ENCODE measurements around the gene TRPV2. TPM values are rescaled to one million over a fixed set of nuclear protein-coding genes. Genes with fewer than 3 reads are reported as not detected.

TRPV2 gene
- total RNA-seq, 1 experiment from 2014 or later = 0.87 TPM

- H3K4me3 Mint-ChIP-seq (ENCODE audit: low read depth, unreplicated experiment) = no peak overlapping the region
- TF ChIP-seq, protein P1, sequence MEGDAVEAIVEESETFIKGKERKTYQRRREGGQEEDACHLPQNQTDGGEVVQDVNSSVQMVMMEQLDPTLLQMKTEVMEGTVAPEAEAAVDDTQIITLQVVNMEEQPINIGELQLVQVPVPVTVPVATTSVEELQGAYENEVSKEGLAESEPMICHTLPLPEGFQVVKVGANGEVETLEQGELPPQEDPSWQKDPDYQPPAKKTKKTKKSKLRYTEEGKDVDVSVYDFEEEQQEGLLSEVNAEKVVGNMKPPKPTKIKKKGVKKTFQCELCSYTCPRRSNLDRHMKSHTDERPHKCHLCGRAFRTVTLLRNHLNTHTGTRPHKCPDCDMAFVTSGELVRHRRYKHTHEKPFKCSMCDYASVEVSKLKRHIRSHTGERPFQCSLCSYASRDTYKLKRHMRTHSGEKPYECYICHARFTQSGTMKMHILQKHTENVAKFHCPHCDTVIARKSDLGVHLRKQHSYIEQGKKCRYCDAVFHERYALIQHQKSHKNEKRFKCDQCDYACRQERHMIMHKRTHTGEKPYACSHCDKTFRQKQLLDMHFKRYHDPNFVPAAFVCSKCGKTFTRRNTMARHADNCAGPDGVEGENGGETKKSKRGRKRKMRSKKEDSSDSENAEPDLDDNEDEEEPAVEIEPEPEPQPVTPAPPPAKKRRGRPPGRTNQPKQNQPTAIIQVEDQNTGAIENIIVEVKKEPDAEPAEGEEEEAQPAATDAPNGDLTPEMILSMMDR (IDR thresholded peaks at IDR 0.05; ENCODE audit: unreplicated experiment) = no peak
- no peaks in the 10 kb centered on the region for H3K9me3 Mint-ChIP-seq (ENCODE audit: low read depth, unreplicated experiment)
- H3K36me3 Mint-ChIP-seq (ENCODE audit: insufficient read depth, unreplicated experiment) = peaks cover 12% of the 10 kb centered on the region
- BruUV-seq (replicated peaks) = no TSS peak
- CTCF ChIA-PET = no interaction called here
- H3K27me3 Mint-ChIP-seq (ENCODE audit: unreplicated experiment) = no peaks in the 10 kb centered on the region
- DNase-seq = no peak
- peaks cover 18% of the 10 kb centered on the region for H3K4me1 Mint-ChIP-seq (ENCODE audit: low read depth, unreplicated experiment)
- H3K27ac Mint-ChIP-seq (ENCODE audit: unreplicated experiment) = no peak overlapping the region
- intact Hi-C loops (cut with micrococcal nuclease; ENCODE audit: unreplicated experiment) = no loop called here
Measured at GRCh38 chr17:16433514-16433913, 18.1 kb downstream of the TRPV2 start.

- CTCF ChIA-PET = no interaction called here
- no TSS peak for BruUV-seq (replicated peaks)
- no peaks in the 10 kb centered on the region for H3K9me3 Mint-ChIP-seq (ENCODE audit: low read depth, unreplicated experiment)
- TF ChIP-seq, protein P1 (IDR thresholded peaks at IDR 0.05; ENCODE audit: unreplicated experiment) = no peak
- H3K4me3 Mint-ChIP-seq (ENCODE audit: low read depth, unreplicated experiment) = no peak overlapping the region
- peaks cover 19% of the 10 kb centered on the region for H3K4me1 Mint-ChIP-seq (ENCODE audit: low read depth, unreplicated experiment)
- H3K27ac Mint-ChIP-seq (ENCODE audit: unreplicated experiment) = no peak overlapping the region
- DNase-seq = no peak
- H3K27me3 Mint-ChIP-seq (ENCODE audit: unreplicated experiment) = no peaks in the 10 kb centered on the region
- intact Hi-C loops (cut with micrococcal nuclease; ENCODE audit: unreplicated experiment) = no loop called here
- H3K36me3 Mint-ChIP-seq (ENCODE audit: insufficient read depth, unreplicated experiment) = peaks cover 23% of the 10 kb centered on the region
Measured at GRCh38 chr17:16434662-16435061, 19.3 kb downstream of the TRPV2 start.

GRCh38 chr17:16435925-16436886 lies 20.8 kb downstream of the TRPV2 start:
- intact Hi-C loops (cut with micrococcal nuclease; ENCODE audit: unreplicated experiment) = no loop called here

DNA sequence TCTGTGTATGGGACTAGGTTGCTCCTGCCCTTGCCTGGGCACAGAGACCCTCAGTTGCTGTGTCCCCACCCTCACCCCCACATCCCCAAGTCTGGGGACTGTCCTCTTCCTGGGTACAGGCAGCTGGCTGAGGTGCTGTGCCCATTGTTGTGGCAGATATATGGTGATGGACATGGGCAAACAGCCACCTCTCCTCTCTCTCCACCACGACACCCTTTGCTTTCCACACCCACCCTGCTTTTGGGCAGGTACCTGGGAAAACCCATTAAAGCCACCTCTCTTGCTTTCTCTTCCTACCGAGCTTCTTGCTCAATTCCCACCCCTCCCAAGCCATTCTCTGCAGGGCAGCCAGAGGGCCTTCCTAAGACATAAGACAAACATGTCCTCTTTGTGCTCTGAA lies 21.7 kb downstream of the TRPV2 start:
- intact Hi-C loops (cut with micrococcal nuclease; ENCODE audit: unreplicated experiment) = no loop called here
- no peak for DNase-seq
- TF ChIP-seq, protein P1 (IDR thresholded peaks at IDR 0.05; ENCODE audit: unreplicated experiment) = no peak
- Mint-ChIP-seq H3K4me3 (ENCODE audit: low read depth, unreplicated experiment) (no peak overlapping the region), H3K4me1 (ENCODE audit: low read depth, unreplicated experiment) (peaks cover 19% of the 10 kb centered on the region), H3K27ac (ENCODE audit: unreplicated experiment) (no peak overlapping the region), H3K36me3 (ENCODE audit: insufficient read depth, unreplicated experiment) (peaks cover 47% of the 10 kb centered on the region), H3K9me3 (ENCODE audit: low read depth, unreplicated experiment) (no peaks in the 10 kb centered on the region), H3K27me3 (ENCODE audit: unreplicated experiment) (no peaks in the 10 kb centered on the region)
- CTCF ChIA-PET = interaction anchor here (0.5 kb wide), 1 partner anchor 527 kb away, joined by 3 read pairs; no protein-coding TSS in a partner anchor
- no TSS peak for BruUV-seq (replicated peaks)

More at GRCh38 chr17:16435925-16436886, 20.8 kb downstream of the TRPV2 start:
- H3K9me3 Mint-ChIP-seq (ENCODE audit: low read depth, unreplicated experiment) = no peaks in the 10 kb centered on the region
- H3K4me3 Mint-ChIP-seq (ENCODE audit: low read depth, unreplicated experiment) = no peak overlapping the region
- no peak for DNase-seq
- H3K27me3 Mint-ChIP-seq (ENCODE audit: unreplicated experiment) = no peaks in the 10 kb centered on the region
- CTCF ChIA-PET = interaction anchor here (0.5 kb wide), 1 partner anchor 528 kb away, joined by 3 read pairs; no protein-coding TSS in a partner anchor
- peaks cover 19% of the 10 kb centered on the region for H3K4me1 Mint-ChIP-seq (ENCODE audit: low read depth, unreplicated experiment)
- TF ChIP-seq, protein P1 (IDR thresholded peaks at IDR 0.05; ENCODE audit: unreplicated experiment) = no peak
- H3K27ac Mint-ChIP-seq (ENCODE audit: unreplicated experiment) = no peak overlapping the region
- peaks cover 39% of the 10 kb centered on the region for H3K36me3 Mint-ChIP-seq (ENCODE audit: insufficient read depth, unreplicated experiment)
- no TSS peak for BruUV-seq (replicated peaks)

All from Calu3 (cell line).